ENCODE data around the gene SCP2D1. TPM values are rescaled to one million over a fixed set of nuclear protein-coding genes. Genes with fewer than 3 reads are reported as not detected.

SCP2D1 gene
- total and polyA plus RNA-seq, 2 of the 8 experiments (the other 6 are each of a cell fraction or from before 2014, with no cell fraction given), result not detected

DNA sequence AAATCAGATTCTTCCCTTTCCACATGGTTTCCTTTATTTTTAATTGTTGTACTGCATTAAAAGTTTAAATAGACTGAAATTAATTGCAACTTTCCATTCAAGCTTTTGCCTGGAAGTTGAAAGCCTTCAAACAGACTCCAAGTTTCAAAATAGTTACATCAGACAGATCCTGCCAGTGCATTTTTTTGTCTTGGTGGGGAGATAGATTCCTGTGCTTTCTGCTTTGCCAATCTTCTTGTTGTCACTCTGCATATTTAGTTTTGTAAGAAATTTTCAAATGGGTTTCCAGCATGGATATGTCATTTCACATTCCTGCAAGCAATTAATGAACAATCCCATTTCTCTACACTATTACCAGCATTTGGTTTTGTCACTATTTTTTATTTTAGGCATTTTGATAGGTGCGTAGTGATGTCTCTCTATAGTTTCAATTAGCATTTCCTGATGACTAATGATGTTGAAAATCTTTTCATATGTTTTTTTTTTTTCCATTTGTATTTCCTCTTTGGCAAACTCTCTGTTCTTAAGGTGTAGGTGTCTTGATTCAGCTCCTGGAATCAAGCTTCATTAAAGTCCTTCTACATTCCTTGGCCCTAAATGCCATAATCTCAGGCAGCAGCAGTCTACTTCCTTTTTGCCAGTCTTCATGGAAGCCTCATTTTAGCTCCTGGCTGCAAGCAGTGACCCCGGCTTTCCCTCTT, 40.5 kb downstream of the SCP2D1 start:
- Histone ChIP-seq H3K79me2 (ENCODE audit: control insufficient read depth in 1 of 2, insufficient read depth in 2 of 2, low read length in 2 of 2) (no peaks in the 10 kb centered on the region), H4K20me1 (replicated peaks in 1 of 2; ENCODE audit: control insufficient read depth in 1 of 2, insufficient read depth in 2 of 2, low read length in 2 of 2) (peaks cover 0 to 4% of the 10 kb centered on the region in 2 experiments), H3K36me3 (ENCODE audit: control insufficient read depth in 2 of 4, insufficient read depth in 4 of 4, low read length in 3 of 4) (no peaks in the 10 kb centered on the region), H3K4me3 (ENCODE audit: extremely low read depth in 1 of 4, insufficient read depth in 2 of 4, low read depth in 3 of 4, low read length in 4 of 4) (no peak overlapping the region), H3K4me2 (ENCODE audit: insufficient read depth in 1 of 2, low read depth in 2 of 2, low read length in 2 of 2) (no peak overlapping the region), H2BK20ac (ENCODE audit: low read length) (no peak overlapping the region), H3K23me2 (ENCODE audit: low read depth, low read length) (no peaks in the 10 kb centered on the region; the same call in 1 of the 2 replicates), H2BK5ac (ENCODE audit: low read depth, low read length) (no peak overlapping the region), H4K91ac (replicated peaks; ENCODE audit: insufficient read length, low read length) (no peak overlapping the region), H3K79me1 (ENCODE audit: low read depth, low read length) (no peaks in the 10 kb centered on the region), H3K4me1 (replicated peaks in 1 of 4; ENCODE audit: control insufficient read depth in 3 of 4, insufficient read depth in 4 of 4, low read length in 3 of 4) (peaks cover 0 to 2% (median 0%) of the 10 kb centered on the region in 4 experiments; a peak in 2 of 7 replicates), H2AK5ac (ENCODE audit: low read depth, low read length) (no peak overlapping the region), H4K8ac (ENCODE audit: extremely low read depth, insufficient read depth, low read length) (no peak overlapping the region), H3K27ac (ENCODE audit: low read depth, low read length) (no peak overlapping the region), H2AFZ (ENCODE audit: low read length) (no peak overlapping the region), H3K9ac (replicated peaks in 1 of 4; ENCODE audit: extremely low read depth in 1 of 4, low read depth in 3 of 4, low read length in 3 of 4) (no peak overlapping the region), H3K14ac (ENCODE audit: insufficient read length) (no peak overlapping the region), H2BK15ac (ENCODE audit: low read length) (no peak overlapping the region), H3K18ac (ENCODE audit: extremely low read depth, low read length) (no peak overlapping the region), H3K9me3 (ENCODE audit: insufficient read depth in 2 of 2, low read depth in 1 of 2, low read length in 1 of 2) (no peaks in the 10 kb centered on the region; a peak in 1 of 4 replicates), H3K23ac (ENCODE audit: insufficient read length) (no peak overlapping the region), H4K5ac (ENCODE audit: insufficient read length, low read depth, low read length) (no peak overlapping the region), H3K56ac (replicated peaks; ENCODE audit: insufficient read length, low read depth, low read length) (no peak overlapping the region), H2BK12ac (ENCODE audit: low read depth, low read length) (no peak overlapping the region), H3K4ac (replicated peaks; ENCODE audit: insufficient read length, low read depth, low read length) (no peak overlapping the region), H2BK120ac (replicated peaks; ENCODE audit: low read depth, low read length) (no peak overlapping the region), H3K27me3 (replicated peaks in 1 of 4; ENCODE audit: control insufficient read depth in 3 of 4, extremely low read depth in 1 of 4, insufficient read depth in 3 of 4, low read length in 3 of 4) (peaks cover 26 to 63% (median 52%) of the 10 kb centered on the region in 4 experiments)
- DNase-seq (ENCODE audit: low read depth in 1 of 2, low spot score in 2 of 2), result no peak
- WGBS, 2 experiments (ENCODE audit: extremely low coverage in 1 of 2, insufficient coverage in 1 of 2, insufficient read length in 1 of 2, insufficient replicate concordance in 2 of 2, low coverage in 1 of 2, low lambda C conversion rate in 2 of 2, missing lambda C conversion rate in 1 of 2), result 83% methylated on average over 2 of the region's 2 CpGs; no CpG with 5 or more reads in 1 of the 2 experiments
- ChIA-PET POLR2A (ENCODE audit: partially characterized antibody) (no interaction called here), CTCF (ENCODE audit: partially characterized antibody) (interaction anchor here (1.1 to 1.4 kb wide), 2 partner anchors 10 to 222 kb away, joined by 3 read pairs; no protein-coding TSS in a partner anchor)
- FAIRE-seq, result no peak
- no peak for TF ChIP-seq SRF (IDR thresholded peaks at IDR 0.05; ENCODE audit: low read depth, low read length)
